LNCAP (cell line): ENCODE data around the gene RHOF.

Experiments
- CTCF ChIP-seq: fragments of 450-650 bp; IDR thresholded peaks from 2 replicates; pipeline ENCODE4 v1.5.1; 2017; ENCODE audit warnings: mild to moderate bottlenecking

RHOF gene

GRCh38 chr12:121769297-121769830, 24.1 kb downstream of the RHOF start:
- no peak for TF ChIP-seq CTCF

GRCh38 chr12:121767525-121768016, 25.9 kb downstream of the RHOF start:
- no peak for TF ChIP-seq CTCF

GRCh38 chr12:121766290-121767039, 27.0 kb downstream of the RHOF start:
- no peak for TF ChIP-seq CTCF

- no peak for TF ChIP-seq CTCF
Observed at GRCh38 chr12:121765573-121765972, 27.9 kb downstream of the RHOF start.

- no peak for TF ChIP-seq CTCF
Observed at GRCh38 chr12:121764808-121765207, 28.7 kb downstream of the RHOF start.

GRCh38 chr12:121762269-121762668, 31.2 kb downstream of the RHOF start:
- no peak for TF ChIP-seq CTCF

GRCh38 chr12:121755591-121755990, 37.9 kb downstream of the RHOF start:
- no peak for TF ChIP-seq CTCF
